Retinal pigment epithelial cell (primary cell): Measurements from ENCODE around the gene RAB10.
"Not testable (repeated sequence)": the region's sequence is repeated elsewhere in the genome, so short reads cannot be mapped to it uniquely, and the experiment has no call there.

ENCODE experiments used
- DNase-seq: peaks from one replicate; pipeline ENCODE4 v3.0.0-alpha.2; 2010; ENCODE audit warnings: low read depth
- H3K4me3 ChIP-seq: 2 replicates; pipeline ENCODE4 v1.5.1; 2011; ENCODE audit warnings: mild to moderate bottlenecking, low read length, control low read depth, moderate library complexity
- TF ChIP-seq, protein P1 (sequence below): conservative IDR thresholded peaks from 2 replicates; pipeline ENCODE4 v1.5.1; 2011; ENCODE audit warnings: low read depth, low read length, control low read depth, inconsistent platforms

The RAB10 gene

DNA sequence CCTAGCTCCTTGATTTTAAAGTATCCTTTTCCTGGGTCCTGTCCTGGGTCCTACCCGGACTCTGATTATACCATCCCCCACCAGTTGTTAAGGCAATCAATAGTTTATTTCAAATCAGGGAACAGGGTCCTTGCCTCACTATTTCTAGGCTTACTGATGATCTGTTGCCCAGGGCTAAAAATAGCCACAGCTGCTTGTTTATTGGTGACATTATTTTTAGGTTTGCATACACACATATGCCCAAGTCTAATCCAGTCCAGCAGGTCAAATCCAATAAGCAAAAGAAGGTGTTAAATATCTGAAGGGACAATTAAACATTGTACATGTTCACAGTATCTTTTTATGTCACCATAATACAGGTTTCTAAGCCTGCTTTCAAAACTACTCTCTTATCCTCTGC is 66.0 kb downstream of the RAB10 start:
- H3K4me3 ChIP-seq = no peak overlapping the region
- no peak for DNase-seq
- TF ChIP-seq, protein P1, sequence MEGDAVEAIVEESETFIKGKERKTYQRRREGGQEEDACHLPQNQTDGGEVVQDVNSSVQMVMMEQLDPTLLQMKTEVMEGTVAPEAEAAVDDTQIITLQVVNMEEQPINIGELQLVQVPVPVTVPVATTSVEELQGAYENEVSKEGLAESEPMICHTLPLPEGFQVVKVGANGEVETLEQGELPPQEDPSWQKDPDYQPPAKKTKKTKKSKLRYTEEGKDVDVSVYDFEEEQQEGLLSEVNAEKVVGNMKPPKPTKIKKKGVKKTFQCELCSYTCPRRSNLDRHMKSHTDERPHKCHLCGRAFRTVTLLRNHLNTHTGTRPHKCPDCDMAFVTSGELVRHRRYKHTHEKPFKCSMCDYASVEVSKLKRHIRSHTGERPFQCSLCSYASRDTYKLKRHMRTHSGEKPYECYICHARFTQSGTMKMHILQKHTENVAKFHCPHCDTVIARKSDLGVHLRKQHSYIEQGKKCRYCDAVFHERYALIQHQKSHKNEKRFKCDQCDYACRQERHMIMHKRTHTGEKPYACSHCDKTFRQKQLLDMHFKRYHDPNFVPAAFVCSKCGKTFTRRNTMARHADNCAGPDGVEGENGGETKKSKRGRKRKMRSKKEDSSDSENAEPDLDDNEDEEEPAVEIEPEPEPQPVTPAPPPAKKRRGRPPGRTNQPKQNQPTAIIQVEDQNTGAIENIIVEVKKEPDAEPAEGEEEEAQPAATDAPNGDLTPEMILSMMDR = no peak

DNA sequence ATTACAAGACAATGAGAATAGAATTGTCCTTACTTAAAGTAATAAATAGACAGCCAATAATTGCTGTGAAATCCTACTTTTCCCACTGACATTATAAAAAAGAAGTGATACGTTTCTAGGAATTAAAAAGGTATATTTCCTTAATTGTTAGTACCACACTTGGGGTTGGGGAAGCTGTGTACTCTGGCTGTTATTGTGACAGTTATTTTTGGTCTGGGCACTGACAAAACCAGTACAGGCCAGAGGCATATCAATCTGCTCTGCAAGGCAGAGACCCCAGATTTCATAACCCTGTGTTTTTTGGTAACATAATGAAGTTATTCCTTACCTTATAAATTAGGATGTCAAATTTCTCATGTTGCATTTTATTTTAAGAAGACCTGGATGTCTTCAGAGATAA is 66.5 kb downstream of the RAB10 start:
- no peak overlapping the region for H3K4me3 ChIP-seq
- DNase-seq = no peak
- TF ChIP-seq, protein P1 = no peak

DNA sequence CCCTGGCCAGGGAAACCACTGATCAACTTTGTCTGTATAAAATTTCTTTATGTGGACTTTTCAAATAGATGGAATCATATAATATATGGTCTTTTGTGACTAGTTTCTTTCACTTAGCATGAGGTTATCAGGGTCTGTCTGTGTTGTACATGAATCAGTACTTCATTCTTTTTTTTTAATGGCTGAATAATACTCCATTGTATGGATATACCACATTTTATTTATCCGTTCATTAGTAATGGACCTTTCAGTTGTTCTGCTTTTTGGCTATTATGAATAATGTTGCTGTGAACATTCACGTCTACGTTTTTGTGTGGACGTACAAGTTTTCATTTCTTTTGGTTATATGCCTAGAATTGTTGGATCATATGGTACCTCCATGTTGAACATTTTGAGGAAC is 69.9 kb downstream of the RAB10 start:
- H3K4me3 ChIP-seq = no peak overlapping the region
- DNase-seq = no peak
- TF ChIP-seq, protein P1 = no peak

DNA sequence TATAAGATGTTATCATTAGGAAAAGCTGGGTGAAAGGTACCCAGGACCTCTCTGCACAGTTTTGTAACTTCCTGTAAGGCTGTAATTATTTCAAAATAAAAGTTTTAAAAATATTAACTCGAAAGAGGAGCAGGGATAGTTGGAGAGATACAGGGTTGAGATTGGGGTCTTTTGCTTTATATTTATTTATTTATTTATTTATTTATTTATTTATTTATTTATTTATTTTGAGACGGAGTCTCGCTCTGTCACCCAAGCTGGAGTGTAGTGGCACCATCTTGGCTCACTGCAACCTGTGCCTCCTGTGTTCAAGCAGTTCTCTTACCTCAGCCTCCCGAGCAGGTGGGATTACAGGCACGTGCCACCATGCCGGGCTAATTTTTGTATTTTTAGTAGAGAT is 74.8 kb downstream of the RAB10 start:
- DNase-seq, H3K4me3 ChIP-seq: not testable (repeated sequence)

DNA sequence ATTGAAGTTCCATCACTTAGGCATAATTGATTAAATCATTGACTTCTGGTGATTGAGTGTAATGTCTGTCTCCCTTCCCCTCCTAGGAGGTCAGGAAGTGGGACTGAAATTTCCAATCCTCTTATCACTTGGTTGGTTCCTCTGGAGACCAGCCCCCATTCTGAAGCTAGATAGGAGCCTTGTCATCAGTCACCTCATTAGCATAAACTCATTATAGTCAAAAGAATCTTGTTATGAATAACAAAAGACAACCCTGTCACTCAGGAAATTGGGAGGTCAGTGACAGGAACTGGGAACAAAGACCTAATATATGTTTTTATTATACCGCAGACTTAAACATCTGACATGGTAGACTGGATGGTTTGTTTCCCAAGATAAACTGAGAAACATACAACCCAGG is 78.3 kb downstream of the RAB10 start:
- no peak for DNase-seq
- TF ChIP-seq, protein P1 = no peak

DNA sequence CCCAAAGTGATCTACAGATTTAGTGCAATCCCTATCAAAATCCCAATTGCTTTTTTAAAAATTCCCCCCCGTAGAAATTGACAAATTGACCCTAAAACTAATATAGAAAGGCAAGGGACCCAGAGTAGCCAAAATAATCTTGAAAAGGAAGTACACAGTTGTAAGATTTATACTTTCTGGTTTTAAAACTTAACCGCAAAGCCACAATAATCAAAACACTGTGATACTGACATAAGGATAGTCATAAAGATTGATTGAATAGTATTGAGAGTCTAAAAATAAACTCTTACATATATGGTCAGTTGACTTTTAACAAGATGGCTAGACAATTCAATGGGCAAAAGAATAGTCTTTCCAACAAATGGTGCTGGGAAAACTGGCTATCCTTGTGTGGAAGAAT is 80.3 kb downstream of the RAB10 start:
- no peak for DNase-seq
- TF ChIP-seq, protein P1 = no peak
- H3K4me3 ChIP-seq = no peak overlapping the region

More for the DNA sequence above, 78.3 kb downstream of the RAB10 start:
- no peak overlapping the region for H3K4me3 ChIP-seq

DNA sequence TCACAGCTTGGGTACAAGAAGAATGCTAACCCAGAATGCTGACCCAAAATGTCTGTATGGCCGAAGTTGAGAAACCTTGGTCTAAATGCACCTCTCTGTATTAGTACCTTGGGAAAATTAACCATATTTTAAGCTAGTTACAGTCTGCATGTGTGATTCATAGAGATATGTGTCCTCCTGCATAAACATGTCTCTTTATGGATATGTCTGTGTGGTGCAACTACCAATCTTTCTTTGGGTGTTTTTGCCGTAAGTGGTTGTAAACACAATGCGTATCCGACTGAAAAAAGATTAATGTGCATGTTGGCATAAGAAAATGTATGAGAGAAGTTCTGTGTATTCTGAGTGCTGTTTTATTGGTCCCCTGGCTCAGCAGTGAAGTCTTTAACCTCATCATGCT is 84.8 kb downstream of the RAB10 start:
- TF ChIP-seq, protein P1 = no peak
- H3K4me3 ChIP-seq = no peak overlapping the region
- DNase-seq = no peak

DNA sequence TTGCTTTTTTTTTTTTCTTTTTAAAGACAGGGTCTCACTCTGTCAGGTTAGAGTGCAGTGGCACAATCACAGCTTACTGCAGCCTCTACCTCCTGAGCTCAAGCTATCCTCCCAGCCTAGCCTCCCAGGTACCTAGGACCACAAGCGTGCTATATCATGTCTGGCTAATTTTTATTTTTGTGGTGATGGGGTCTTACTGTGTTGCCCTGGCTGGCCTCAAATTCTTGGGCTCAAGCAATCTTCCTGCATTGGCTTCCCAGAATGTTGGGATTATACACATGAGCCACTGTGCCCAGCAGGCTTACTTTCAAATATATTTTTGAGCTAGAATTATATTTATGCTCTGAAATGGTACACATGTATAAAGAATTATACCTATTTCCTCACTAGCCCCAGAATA is 85.6 kb downstream of the RAB10 start:
- no peak for DNase-seq

More for the DNA sequence above, 85.6 kb downstream of the RAB10 start:
- no peak overlapping the region for H3K4me3 ChIP-seq
- TF ChIP-seq, protein P1 = no peak
